Activated T-helper 1 cell treated with anti-CD3 and anti-CD28 coated beads, Interleukin-12 subunit alpha, Interleukin-12 subunit beta, Interleukin-2, Interleukin-4 antibody, amounts not matched to agents 30 ng/mL and 10 ng/mL and 1 ng/mL, durations not matched to agents 14 hours and 24 hours and 36 hours (primary cell): Measurements from ENCODE around the gene MYO1G. TPM values are rescaled to one million over a fixed set of nuclear protein-coding genes. Genes with fewer than 3 reads are reported as not detected.

Source experiments
- DNase-seq: peaks from one replicate; pipeline ENCODE4 v3.0.0; 2021; ENCODE audit warnings: low spot score
- H3K27ac Mint-ChIP-seq: one replicate; pipeline ENCODE4 v1.8.0; 2021; ENCODE audit warnings: mild to moderate bottlenecking, mixed read lengths
- H3K27me3 Mint-ChIP-seq: one replicate; pipeline ENCODE4 v1.8.0; 2022; ENCODE audit warnings: mild to moderate bottlenecking, moderate library complexity, mixed read lengths; ENCODE audit not compliant: insufficient read depth
- H3K36me3 Mint-ChIP-seq: one replicate; pipeline ENCODE4 v1.8.0; 2021; ENCODE audit warnings: low read depth, mixed read lengths
- H3K4me1 Mint-ChIP-seq: one replicate; pipeline ENCODE4 v1.8.0; 2021; ENCODE audit warnings: low read depth, mixed read lengths
- H3K4me3 Mint-ChIP-seq: one replicate; pipeline ENCODE4 v1.8.0; 2021; ENCODE audit warnings: mild to moderate bottlenecking, moderate library complexity, mixed read lengths
- H3K9me3 Mint-ChIP-seq: one replicate; pipeline ENCODE4 v1.8.0; 2021; ENCODE audit warnings: mixed read lengths
- intact Hi-C: fragments of 100-400 bp; cut with micrococcal nuclease; formaldehyde crosslinking; loops from one replicate; pipeline ENCODE4 v1.15.1; 2024
- total RNA-seq: library from RNA; stranded (reverse); gene quantifications from 2 replicates; pipeline ENCODE4 v1.2.3, GENCODE V29; 2022

Gene MYO1G
- total RNA-seq, 1 donor from 2014 or later, result 252 TPM

- Mint-ChIP-seq H3K27ac (peak overlapping the region; percentile 34), H3K4me1 (no peaks in the 10 kb centered on the region), H3K27me3 (no peaks in the 10 kb centered on the region), H3K9me3 (no peaks in the 10 kb centered on the region), H3K4me3 (no peak overlapping the region), H3K36me3 (peaks cover 32% of the 10 kb centered on the region)
- intact Hi-C loops, result no loop called here
- no peak for DNase-seq
Measured at GRCh38 chr7:44966731-44967538, 11.9 kb downstream of the MYO1G start.

GRCh38 chr7:44965937-44966730 is 12.7 kb downstream of the MYO1G start:
- intact Hi-C loops, result no loop called here
- DNase-seq, result no peak
- Mint-ChIP-seq H3K4me3 (no peak overlapping the region), H3K27me3 (no peaks in the 10 kb centered on the region), H3K9me3 (no peaks in the 10 kb centered on the region), H3K27ac (peak overlapping the region; percentile 34), H3K4me1 (no peaks in the 10 kb centered on the region), H3K36me3 (peaks cover 28% of the 10 kb centered on the region)

GRCh38 chr7:44965441-44965903 is 13.3 kb downstream of the MYO1G start:
- Mint-ChIP-seq H3K27ac (no peak overlapping the region), H3K4me3 (no peak overlapping the region), H3K4me1 (no peaks in the 10 kb centered on the region), H3K36me3 (peaks cover 28% of the 10 kb centered on the region), H3K27me3 (no peaks in the 10 kb centered on the region), H3K9me3 (no peaks in the 10 kb centered on the region)
- intact Hi-C loops, result no loop called here
- DNase-seq, result no peak

GRCh38 chr7:44964831-44965440 is 13.9 kb downstream of the MYO1G start:
- no peak overlapping the region for H3K4me3 Mint-ChIP-seq
- intact Hi-C loops, result no loop called here
- peaks cover 24% of the 10 kb centered on the region for H3K36me3 Mint-ChIP-seq
- no peak for DNase-seq
- no peaks in the 10 kb centered on the region for H3K9me3 Mint-ChIP-seq
- peaks cover 3% of the 10 kb centered on the region for H3K4me1 Mint-ChIP-seq
- no peaks in the 10 kb centered on the region for H3K27me3 Mint-ChIP-seq
- no peak overlapping the region for H3K27ac Mint-ChIP-seq

- intact Hi-C loops, result no loop called here
- no peak for DNase-seq
- Mint-ChIP-seq H3K4me3 (no peak overlapping the region), H3K4me1 (peaks cover 6% of the 10 kb centered on the region), H3K36me3 (peaks cover 24% of the 10 kb centered on the region), H3K27me3 (no peaks in the 10 kb centered on the region), H3K27ac (no peak overlapping the region), H3K9me3 (no peaks in the 10 kb centered on the region)
Measured at GRCh38 chr7:44964384-44964830, 14.4 kb downstream of the MYO1G start.

GRCh38 chr7:44963364-44964290 is 15.2 kb downstream of the MYO1G start:
- H3K4me3 Mint-ChIP-seq, result no peak overlapping the region
- peaks cover 12% of the 10 kb centered on the region for H3K4me1 Mint-ChIP-seq
- DNase-seq, result no peak
- no peaks in the 10 kb centered on the region for H3K9me3 Mint-ChIP-seq
- intact Hi-C loops, result no loop called here
- peaks cover 22% of the 10 kb centered on the region for H3K36me3 Mint-ChIP-seq
- H3K27me3 Mint-ChIP-seq, result no peaks in the 10 kb centered on the region
- H3K27ac Mint-ChIP-seq, result no peak overlapping the region

- Mint-ChIP-seq H3K4me3 (no peak overlapping the region), H3K9me3 (no peaks in the 10 kb centered on the region), H3K27ac (no peak overlapping the region), H3K4me1 (peaks cover 12% of the 10 kb centered on the region), H3K36me3 (peaks cover 15% of the 10 kb centered on the region), H3K27me3 (no peaks in the 10 kb centered on the region)
- intact Hi-C loops, result no loop called here
- no peak for DNase-seq
Measured at GRCh38 chr7:44962483-44963251, 16.1 kb downstream of the MYO1G start.

- Mint-ChIP-seq H3K4me1 (peaks cover 12% of the 10 kb centered on the region), H3K36me3 (peaks cover 11% of the 10 kb centered on the region), H3K27me3 (no peaks in the 10 kb centered on the region), H3K9me3 (no peaks in the 10 kb centered on the region), H3K4me3 (no peak overlapping the region), H3K27ac (no peak overlapping the region)
- DNase-seq, result no peak
- intact Hi-C loops, result no loop called here
Measured at GRCh38 chr7:44961844-44962482, 16.9 kb downstream of the MYO1G start.

GRCh38 chr7:44960011-44960580 is 18.7 kb downstream of the MYO1G start:
- Mint-ChIP-seq H3K36me3 (peaks cover 4% of the 10 kb centered on the region), H3K4me1 (peaks cover 12% of the 10 kb centered on the region), H3K27ac (peak overlapping the region; percentile 83), H3K4me3 (no peak overlapping the region), H3K9me3 (no peaks in the 10 kb centered on the region), H3K27me3 (no peaks in the 10 kb centered on the region)
- intact Hi-C loops, result no loop called here
- no peak for DNase-seq

- no peak overlapping the region for H3K27ac Mint-ChIP-seq
- H3K27me3 Mint-ChIP-seq, result no peaks in the 10 kb centered on the region
- intact Hi-C loops, result no loop called here
- no peak overlapping the region for H3K4me3 Mint-ChIP-seq
- H3K36me3 Mint-ChIP-seq, result peaks cover 2% of the 10 kb centered on the region
- H3K9me3 Mint-ChIP-seq, result no peaks in the 10 kb centered on the region
- DNase-seq, result no peak
- H3K4me1 Mint-ChIP-seq, result peaks cover 12% of the 10 kb centered on the region
Measured at GRCh38 chr7:44959433-44959951, 19.3 kb downstream of the MYO1G start.
